H1 (cell line): Measurements from ENCODE around the gene LCN12. TPM values are rescaled to one million over a fixed set of nuclear protein-coding genes. Genes with fewer than 3 reads are reported as not detected.

ENCODE experiments used
- CTCF ChIA-PET: fragments of 300-600 bp; sonication (Branson Sonifier 250); formaldehyde crosslinking; loops from one replicate; lab custom pipeline; 2021; ENCODE audit not compliant: partially characterized antibody; lab: Charles Lee
- POLR2A ChIA-PET: fragments of 300-600 bp; sonication (Branson Sonifier 250); formaldehyde crosslinking; loops from one replicate; lab custom pipeline; 2021; ENCODE audit warnings: inconsistent platforms; ENCODE audit not compliant: partially characterized antibody; lab: Charles Lee
- DNase-seq, 2 experiments: peaks; one replicate each; pipeline versions ENCODE4 v3.0.0 to v3.0.0-alpha.2; 2010 to 2022; ENCODE audit warnings: low spot score in 2 of 2, low read depth in 1 of 2, mixed read lengths in 1 of 2
- FAIRE-seq: peaks from 2 replicates; lab custom pipeline; 2011; peaks lifted over from hg19 to GRCh38; lab: Jason Lieb, UNC
- H2AFZ ChIP-seq: 2 replicates; pipeline ENCODE4 v1.8.1; 2012; ENCODE audit warnings: low read length, inconsistent platforms
- H2AK5ac ChIP-seq: 2 replicates; pipeline ENCODE4 v1.6.1; 2013; ENCODE audit warnings: low read depth, low read length
- H2BK120ac ChIP-seq: replicated peaks from 2 replicates; pipeline ENCODE3; 2013; ENCODE audit warnings: low read depth, low read length, inconsistent platforms
- H2BK12ac ChIP-seq: 2 replicates; pipeline ENCODE4 v1.6.1; 2013; ENCODE audit warnings: low read depth, low read length
- H2BK15ac ChIP-seq: 2 replicates; pipeline ENCODE4 v1.6.1; 2013; ENCODE audit warnings: low read length
- H2BK20ac ChIP-seq: 2 replicates; pipeline ENCODE4 v1.6.1; 2013; ENCODE audit warnings: low read length
- H2BK5ac ChIP-seq: 2 replicates; pipeline ENCODE4 v1.6.1; 2013; ENCODE audit warnings: low read depth, low read length
- H3K14ac ChIP-seq: 2 replicates; pipeline ENCODE4 v1.6.1; 2013; ENCODE audit warnings: inconsistent platforms; ENCODE audit not compliant: insufficient read length
- H3K18ac ChIP-seq: 2 replicates; pipeline ENCODE4 v1.6.1; 2013; ENCODE audit warnings: low read length; ENCODE audit errors: extremely low read depth
- H3K23ac ChIP-seq: 2 replicates; pipeline ENCODE4 v1.6.1; 2013; ENCODE audit warnings: inconsistent platforms; ENCODE audit not compliant: insufficient read length
- H3K23me2 ChIP-seq: 2 replicates; pipeline ENCODE4 v1.6.1; 2013; ENCODE audit warnings: low read depth, low read length
- H3K27ac ChIP-seq: 2 replicates; pipeline ENCODE4 v1.6.1; 2011; ENCODE audit warnings: low read depth, low read length, inconsistent platforms
- H3K27me3 ChIP-seq, 4 experiments: replicated peaks in 1 of 4; 1 replicate in 1 of 4; 2 replicates in 3 of 4; pipeline versions ENCODE4 v1.6.1 to v1.8.1; 2011 to 2013; ENCODE audit warnings: low read length in 3 of 4, mild to moderate bottlenecking in 3 of 4, inconsistent platforms in 2 of 4, mixed read lengths in 2 of 4, moderate library complexity in 1 of 4; ENCODE audit not compliant: control insufficient read depth in 3 of 4, insufficient read depth in 3 of 4; ENCODE audit errors: extremely low read depth in 1 of 4
- H3K36me3 ChIP-seq, 4 experiments: 2 replicates each; pipeline versions ENCODE4 v1.6.1 to v1.8.1; 2011 to 2013; ENCODE audit warnings: mild to moderate bottlenecking in 4 of 4, low read length in 3 of 4, moderate library complexity in 2 of 4, control low read depth in 1 of 4, inconsistent platforms in 1 of 4; ENCODE audit not compliant: insufficient read depth in 4 of 4, control insufficient read depth in 2 of 4
- H3K4ac ChIP-seq: replicated peaks from 2 replicates; pipeline ENCODE3; 2013; ENCODE audit warnings: low read length, low read depth, mixed read lengths, inconsistent platforms; ENCODE audit not compliant: insufficient read length
- H3K4me1 ChIP-seq, 4 experiments: replicated peaks in 1 of 4; 1 replicate in 1 of 4; 2 replicates in 3 of 4; pipeline versions ENCODE4 v1.6.1 to v1.8.1; 2011 to 2013; ENCODE audit warnings: low read length in 3 of 4, inconsistent platforms in 2 of 4, mixed read lengths in 1 of 4; ENCODE audit not compliant: insufficient read depth in 4 of 4, control insufficient read depth in 3 of 4
- H3K4me2 ChIP-seq, 2 experiments: 2 replicates each; pipeline versions ENCODE4 v1.6.1 to v1.8.1; 2011 to 2013; ENCODE audit warnings: low read depth in 2 of 2, low read length in 2 of 2, control low read depth in 1 of 2, inconsistent platforms in 1 of 2, mild to moderate bottlenecking in 1 of 2; ENCODE audit not compliant: insufficient read depth in 1 of 2
- H3K4me3 ChIP-seq, 4 experiments: fragments of 200-600, 300-600 bp in 1 of 4; sonication (generic), shearing (Covaris generic), sonication (Bioruptor Twin) in 1 of 4; 2 replicates each; pipeline versions ENCODE4 v1.5.1 to v1.8.1; 2011 to 2016; ENCODE audit warnings: low read length in 4 of 4, low read depth in 3 of 4, control low read depth in 2 of 4, inconsistent platforms in 2 of 4, mild to moderate bottlenecking in 2 of 4, mixed read lengths in 1 of 4, moderate library complexity in 1 of 4; ENCODE audit not compliant: insufficient read depth in 2 of 4; ENCODE audit errors: extremely low read depth in 1 of 4
- H3K56ac ChIP-seq: replicated peaks from 2 replicates; pipeline ENCODE3; 2013; ENCODE audit warnings: low read depth, mild to moderate bottlenecking, mixed read lengths, low read length, inconsistent platforms; ENCODE audit not compliant: insufficient read length
- H3K79me1 ChIP-seq: 2 replicates; pipeline ENCODE4 v1.6.1; 2013; ENCODE audit warnings: low read depth, low read length, control low read depth
- H3K79me2 ChIP-seq, 2 experiments: 2 replicates each; pipeline versions ENCODE4 v1.6.1 to v1.8.1; 2012 to 2013; ENCODE audit warnings: low read length in 2 of 2, mild to moderate bottlenecking in 2 of 2, inconsistent platforms in 1 of 2; ENCODE audit not compliant: insufficient read depth in 2 of 2, control insufficient read depth in 1 of 2
- H3K9ac ChIP-seq, 4 experiments: replicated peaks in 1 of 4; 1 replicate in 1 of 4; 2 replicates in 3 of 4; pipeline versions ENCODE4 v1.6.1 to v1.8.1; 2011 to 2013; ENCODE audit warnings: low read depth in 3 of 4, low read length in 3 of 4, control low read depth in 2 of 4, mild to moderate bottlenecking in 2 of 4, moderate library complexity in 2 of 4, inconsistent platforms in 1 of 4; ENCODE audit errors: extremely low read depth in 1 of 4
- H3K9me3 ChIP-seq, 2 experiments: 2 replicates each; pipeline versions ENCODE4 v1.6.1 to v1.8.1; 2012 to 2013; ENCODE audit warnings: mild to moderate bottlenecking in 2 of 2, moderate library complexity in 2 of 2, control low read depth in 1 of 2, inconsistent platforms in 1 of 2, low read depth in 1 of 2, low read length in 1 of 2, mixed read lengths in 1 of 2; ENCODE audit not compliant: insufficient read depth in 2 of 2
- H4K20me1 ChIP-seq, 2 experiments: replicated peaks in 1 of 2; 2 replicates each; pipeline versions ENCODE3 to v1.8.1; 2011 to 2013; ENCODE audit warnings: inconsistent platforms in 2 of 2, low read length in 2 of 2, mild to moderate bottlenecking in 1 of 2; ENCODE audit not compliant: insufficient read depth in 2 of 2, control insufficient read depth in 1 of 2
- H4K5ac ChIP-seq: 2 replicates; pipeline ENCODE4 v1.6.1; 2013; ENCODE audit warnings: low read length, low read depth, mixed read lengths, inconsistent platforms; ENCODE audit not compliant: insufficient read length
- H4K8ac ChIP-seq: 2 replicates; pipeline ENCODE4 v1.8.0; 2013; ENCODE audit warnings: mild to moderate bottlenecking, moderate library complexity, low read length, inconsistent platforms; ENCODE audit not compliant: insufficient read depth; ENCODE audit errors: extremely low read depth
- H4K91ac ChIP-seq: replicated peaks from 2 replicates; pipeline ENCODE3; 2013; ENCODE audit warnings: low read length, mixed read lengths, inconsistent platforms; ENCODE audit not compliant: insufficient read length
- CTBP2 ChIP-seq: IDR thresholded peaks from 2 replicates; pipeline ENCODE4 v1.7.0; 2011; ENCODE audit warnings: borderline replicate concordance, mild to moderate bottlenecking, moderate library complexity, mixed read lengths, low read length; ENCODE audit not compliant: insufficient read depth, insufficient read length
- KDM4A ChIP-seq: IDR thresholded peaks from one replicate; pipeline ENCODE4 v1.7.1; 2012; ENCODE audit warnings: low read depth, mild to moderate bottlenecking, moderate library complexity, low read length, inconsistent platforms; ENCODE audit not compliant: severe bottlenecking
- WGBS, 2 experiments: shearing (Covaris generic) in 1 of 2; methylation state at CpG; one replicate each; pipeline versions ENCODE4 v1.1.6 to v1.1.7; 2013 to 2015; ENCODE audit warnings: low lambda C conversion rate in 2 of 2, mixed read lengths in 2 of 2, inconsistent platforms in 1 of 2, low coverage in 1 of 2, missing lambda C conversion rate in 1 of 2; ENCODE audit not compliant: insufficient replicate concordance in 2 of 2, insufficient coverage in 1 of 2, insufficient read length in 1 of 2; ENCODE audit errors: extremely low coverage in 1 of 2, missing lambda C conversion rate in 1 of 2; 5-methylcytosine and 5-hydroxymethylcytosine counted together
- polyA plus RNA-seq, 7 experiments: library from polyadenylated mRNA; depleted of rRNA in 3 of 7; stranded (reverse) in 5 of 7; unstranded in 2 of 7; fragments of >200 nt in 5 of 7; fragments of 200-250 nt in 2 of 7; gene quantifications; 1 replicate in 5 of 7; 2 replicates in 1 of 7; 4 replicates in 1 of 7; pipeline versions ENCODE4 v1.2.1 to v1.2.3, GENCODE V29; 2011 to 2013; ENCODE audit warnings: missing spikeins in 2 of 7, mixed read lengths in 2 of 7
- total RNA-seq: library from RNA; stranded (reverse); fragmentation: NEBNext Ultra II Directional; extraction: Animal tissue kit (Norgen Biotek cat#: 25700); gene quantifications from 2 replicates; pipeline ENCODE4 v1.2.1, GENCODE V29; 2021

LCN12 gene
- total and polyA plus RNA-seq, 2 of the 8 experiments (the other 6 are each of a cell fraction or from before 2014, with no cell fraction given), result 1.1 to 1.7 TPM

DNA sequence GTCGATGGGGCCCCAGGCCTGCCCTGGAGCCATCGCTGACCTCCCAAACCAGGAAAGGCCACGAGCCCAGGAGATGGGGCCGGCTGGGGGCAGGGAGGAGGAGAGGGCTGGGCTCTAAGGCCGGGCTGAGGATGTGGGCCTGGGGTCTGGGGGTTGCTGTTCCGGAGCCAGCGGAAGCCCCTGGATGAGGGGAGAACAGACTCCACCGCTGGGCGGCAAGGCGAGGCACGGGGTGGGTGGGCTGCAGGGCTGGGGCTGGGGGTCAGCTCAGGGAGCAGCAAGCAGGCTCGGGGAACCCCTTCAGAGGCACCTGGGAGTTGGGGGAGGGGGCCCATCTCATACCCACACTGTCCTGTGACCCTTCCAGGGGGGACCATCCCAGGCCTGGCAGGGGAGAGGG, 11.7 kb downstream of the LCN12 start:
- H3K4me1 ChIP-seq, result peaks cover 0 to 8% (median 5%) of the 10 kb centered on the region in 4 experiments; a peak in 5 of 7 replicates
- TF ChIP-seq KDM4A (no peak), CTBP2 (no peak)

More for the DNA sequence above, 11.7 kb downstream of the LCN12 start:
- Histone ChIP-seq H4K5ac (no peak overlapping the region), H3K4me2 (no peak overlapping the region), H3K9me3 (no peaks in the 10 kb centered on the region), H2BK20ac (no peak overlapping the region), H2AK5ac (no peak overlapping the region), H3K4me3 (no peak overlapping the region), H3K14ac (no peak overlapping the region), H3K79me2 (no peaks in the 10 kb centered on the region), H2BK120ac (no peak overlapping the region), H3K23me2 (no peaks in the 10 kb centered on the region), H3K27ac (no peak overlapping the region), H4K91ac (no peak overlapping the region), H3K79me1 (no peaks in the 10 kb centered on the region; the same call in 1 of the 2 replicates), H2BK15ac (no peak overlapping the region), H3K18ac (no peak overlapping the region), H2BK5ac (no peak overlapping the region), H3K27me3 (no peaks in the 10 kb centered on the region), H4K20me1 (no peaks in the 10 kb centered on the region), H3K36me3 (no peaks in the 10 kb centered on the region), H3K56ac (no peak overlapping the region), H3K9ac (no peak overlapping the region), H3K4ac (no peak overlapping the region), H2AFZ (no peak overlapping the region), H3K23ac (no peak overlapping the region), H2BK12ac (0 out of 2 replicates have a peak overlapping the region, but pooled peaks have one; percentile 75), H4K8ac (no peak overlapping the region)
- POLR2A ChIA-PET, result interaction anchor here (1.9 kb wide), 1 partner anchor 13 kb away, joined by 5 read pairs; no protein-coding TSS in a partner anchor
- FAIRE-seq (no peak), DNase-seq (no peak)
- CTCF ChIA-PET, result interaction anchor here (0.6 to 5.6 kb wide), 4 partner anchors 11 to 128 kb away, joined by 3 to 32 read pairs (median 4); partner anchors contain the start of gene PTGDS
- 70% methylated on average over 3 of the region's 12 CpGs; no CpG with 5 or more reads in 1 of the 2 experiments for WGBS, 2 experiments
